ENCODE results near the gene OMP. TPM values are rescaled to one million over a fixed set of nuclear protein-coding genes. Genes with fewer than 3 reads are reported as not detected.

OMP gene
- total RNA-seq, 2 experiments from 2014 or later, result not detected

DNA sequence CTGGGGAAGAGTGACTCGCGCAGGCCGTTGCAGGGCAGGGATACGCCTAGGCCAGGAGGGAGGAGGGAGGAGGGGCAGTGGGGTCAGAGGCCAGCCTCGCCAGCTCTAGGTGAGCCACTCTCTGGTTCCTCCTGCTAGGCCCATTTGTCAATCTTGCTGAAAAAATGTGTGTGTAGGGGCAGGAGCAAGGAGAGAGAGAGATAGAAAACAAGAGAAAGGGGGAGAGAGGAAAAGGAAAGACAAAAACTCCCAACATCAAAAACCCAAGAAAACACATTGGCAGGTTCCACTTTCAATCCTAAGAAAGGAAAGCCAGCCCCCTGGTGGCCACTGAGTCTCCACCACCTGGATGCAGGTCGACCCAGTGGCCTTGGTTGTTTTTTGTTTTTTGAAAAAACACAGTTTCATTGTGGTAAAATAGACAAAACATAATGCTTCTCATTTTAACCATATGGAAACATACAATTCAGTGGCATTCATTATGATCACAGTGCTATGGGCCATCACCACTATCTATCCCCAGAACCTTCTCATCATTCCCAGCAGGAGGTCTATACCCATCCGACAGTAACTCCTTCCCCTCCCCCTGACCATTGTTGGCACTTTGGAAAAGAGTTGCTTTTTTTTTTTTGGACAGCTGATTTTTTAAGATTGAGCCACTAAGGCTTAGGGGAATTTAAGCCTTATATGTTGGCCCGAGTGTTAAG, 10.9 kb downstream of the OMP start:
- no peaks in the 10 kb centered on the region for H3K36me3 ChIP-seq (ENCODE audit: insufficient read depth, low read length)
- peak in 2 of 14 experiments; percentile 26 to 41 for DNase-seq
- TF ChIP-seq, protein P1, sequence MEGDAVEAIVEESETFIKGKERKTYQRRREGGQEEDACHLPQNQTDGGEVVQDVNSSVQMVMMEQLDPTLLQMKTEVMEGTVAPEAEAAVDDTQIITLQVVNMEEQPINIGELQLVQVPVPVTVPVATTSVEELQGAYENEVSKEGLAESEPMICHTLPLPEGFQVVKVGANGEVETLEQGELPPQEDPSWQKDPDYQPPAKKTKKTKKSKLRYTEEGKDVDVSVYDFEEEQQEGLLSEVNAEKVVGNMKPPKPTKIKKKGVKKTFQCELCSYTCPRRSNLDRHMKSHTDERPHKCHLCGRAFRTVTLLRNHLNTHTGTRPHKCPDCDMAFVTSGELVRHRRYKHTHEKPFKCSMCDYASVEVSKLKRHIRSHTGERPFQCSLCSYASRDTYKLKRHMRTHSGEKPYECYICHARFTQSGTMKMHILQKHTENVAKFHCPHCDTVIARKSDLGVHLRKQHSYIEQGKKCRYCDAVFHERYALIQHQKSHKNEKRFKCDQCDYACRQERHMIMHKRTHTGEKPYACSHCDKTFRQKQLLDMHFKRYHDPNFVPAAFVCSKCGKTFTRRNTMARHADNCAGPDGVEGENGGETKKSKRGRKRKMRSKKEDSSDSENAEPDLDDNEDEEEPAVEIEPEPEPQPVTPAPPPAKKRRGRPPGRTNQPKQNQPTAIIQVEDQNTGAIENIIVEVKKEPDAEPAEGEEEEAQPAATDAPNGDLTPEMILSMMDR (IDR thresholded peaks at IDR 0.05), result peak; percentile 44
- no peak overlapping the region for H3K4me3 ChIP-seq (ENCODE audit: low read length)
- Mint-ChIP-seq H3K27me3 (no peaks in the 10 kb centered on the region), H3K9me3 (no peaks in the 10 kb centered on the region), H3K4me1 (ENCODE audit: low read depth) (no peaks in the 10 kb centered on the region), H3K4me3 (no peak overlapping the region), H3K27ac (no peak overlapping the region), H3K36me3 (ENCODE audit: low read depth) (no peaks in the 10 kb centered on the region)
- POLR2A ChIA-PET, result no interaction called here
- no peak overlapping the region for H3K27ac ChIP-seq (ENCODE audit: low read depth in 1 of 2, low read length in 2 of 2)
- no peaks in the 10 kb centered on the region for H3K9me3 ChIP-seq (ENCODE audit: control insufficient read depth in 1 of 2, insufficient read depth in 1 of 2, low read length in 2 of 2)
- no peak for ATAC-seq (ENCODE audit: poor library complexity)
- H3K27me3 ChIP-seq (ENCODE audit: control insufficient read depth in 1 of 2, insufficient read depth in 2 of 2, low read length in 2 of 2), result no peaks in the 10 kb centered on the region
- CTCF ChIA-PET, result no interaction called here
- intact Hi-C loops (cut with DNase I, micrococcal nuclease), result no loop called here
- no peaks in the 10 kb centered on the region for H3K4me1 ChIP-seq (ENCODE audit: insufficient read depth, low read length)

DNA sequence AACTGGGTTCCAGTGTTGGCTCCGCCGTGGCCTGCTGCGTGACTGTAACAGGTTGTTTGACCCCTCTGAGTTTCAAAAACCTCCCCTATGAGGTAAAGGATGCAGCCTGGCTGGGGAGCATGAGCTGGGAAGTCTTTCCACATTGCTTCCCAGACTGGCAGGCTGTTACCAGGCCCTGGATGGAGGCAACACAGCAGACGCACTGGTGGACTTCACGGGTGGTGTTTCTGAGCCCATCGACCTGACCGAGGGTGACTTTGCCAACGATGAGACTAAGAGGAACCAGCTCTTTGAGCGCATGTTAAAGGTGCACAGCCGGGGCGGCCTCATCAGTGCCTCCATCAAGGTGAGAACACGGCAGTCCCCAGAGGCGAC, 11.4 kb downstream of the OMP start:
- DNase-seq, result no peak
- Histone ChIP-seq H3K36me3 (ENCODE audit: insufficient read depth, low read length) (no peaks in the 10 kb centered on the region), H3K27me3 (ENCODE audit: control insufficient read depth in 1 of 2, insufficient read depth in 2 of 2, low read length in 2 of 2) (no peaks in the 10 kb centered on the region), H3K4me3 (ENCODE audit: low read length) (no peak overlapping the region), H3K9me3 (ENCODE audit: control insufficient read depth in 1 of 2, insufficient read depth in 1 of 2, low read length in 2 of 2) (no peaks in the 10 kb centered on the region), H3K27ac (ENCODE audit: low read depth in 1 of 2, low read length in 2 of 2) (no peak overlapping the region), H3K4me1 (ENCODE audit: insufficient read depth, low read length) (no peaks in the 10 kb centered on the region)
- H3K27me3 Mint-ChIP-seq, result no peaks in the 10 kb centered on the region
- POLR2A ChIA-PET, result no interaction called here
- ATAC-seq (ENCODE audit: poor library complexity), result no peak
- no peaks in the 10 kb centered on the region for H3K9me3 Mint-ChIP-seq
- CTCF ChIA-PET, result no interaction called here
- no peaks in the 10 kb centered on the region for H3K4me1 Mint-ChIP-seq (ENCODE audit: low read depth)
- intact Hi-C loops (cut with DNase I, micrococcal nuclease), result no loop called here
- no peaks in the 10 kb centered on the region for H3K36me3 Mint-ChIP-seq (ENCODE audit: low read depth)
- no peak overlapping the region for H3K4me3 Mint-ChIP-seq
- no peak overlapping the region for H3K27ac Mint-ChIP-seq
- TF ChIP-seq, protein P1 (IDR thresholded peaks at IDR 0.05), result no peak

DNA sequence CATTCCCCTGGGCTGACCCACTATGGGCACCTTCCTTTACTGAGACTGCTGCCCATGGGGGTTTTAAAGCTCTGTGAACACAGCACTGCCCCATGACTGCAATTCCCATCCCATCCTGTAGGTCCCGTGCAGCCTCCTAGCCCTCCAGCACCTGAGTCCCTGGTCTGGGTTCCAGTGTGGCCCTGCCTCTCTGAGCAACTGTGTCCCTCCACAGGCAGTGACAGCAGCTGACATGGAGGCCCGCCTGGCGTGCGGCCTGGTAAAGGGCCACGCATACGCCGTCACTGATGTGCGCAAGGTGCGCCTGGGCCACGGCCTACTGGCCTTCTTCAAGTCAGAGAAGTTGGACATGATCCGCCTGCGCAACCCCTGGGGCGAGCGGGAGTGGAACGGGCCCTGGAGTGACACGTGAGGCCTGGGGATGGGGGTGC, 12.6 kb downstream of the OMP start:
- ChIA-PET CTCF (no interaction called here), POLR2A (no interaction called here)
- Histone ChIP-seq H3K9me3 (ENCODE audit: control insufficient read depth in 1 of 2, insufficient read depth in 1 of 2, low read length in 2 of 2) (no peaks in the 10 kb centered on the region), H3K36me3 (ENCODE audit: insufficient read depth, low read length) (no peaks in the 10 kb centered on the region), H3K27me3 (ENCODE audit: control insufficient read depth in 1 of 2, insufficient read depth in 2 of 2, low read length in 2 of 2) (no peaks in the 10 kb centered on the region), H3K4me3 (ENCODE audit: low read length) (no peak overlapping the region), H3K27ac (ENCODE audit: low read depth in 1 of 2, low read length in 2 of 2) (no peak overlapping the region), H3K4me1 (ENCODE audit: insufficient read depth, low read length) (no peaks in the 10 kb centered on the region)
- Mint-ChIP-seq H3K27me3 (no peaks in the 10 kb centered on the region), H3K9me3 (no peaks in the 10 kb centered on the region), H3K27ac (no peak overlapping the region), H3K4me1 (ENCODE audit: low read depth) (no peaks in the 10 kb centered on the region), H3K36me3 (ENCODE audit: low read depth) (no peaks in the 10 kb centered on the region), H3K4me3 (no peak overlapping the region)
- DNase-seq, result no peak
- intact Hi-C loops (cut with DNase I, micrococcal nuclease), result no loop called here
- no peak for ATAC-seq (ENCODE audit: poor library complexity)
- TF ChIP-seq, protein P1 (IDR thresholded peaks at IDR 0.05), result no peak
